Activated T-helper 17 cell treated with anti-CD3 and anti-CD28 coated beads, Interleukin-2, amount 50 U/mL, for 72 hours (primary cell): ENCODE measurements around the gene PUSL1. TPM values are rescaled to one million over a fixed set of nuclear protein-coding genes. Genes with fewer than 3 reads are reported as not detected.

Experiments used
- ATAC-seq: fragments of 150-1000 bp; cut with Tn5 transposase; replicated peaks from 2 replicates; pipeline ENCODE4 v1.10.0; 2021; ENCODE audit warnings: mild to moderate bottlenecking, moderate library complexity
- H3K27ac Mint-ChIP-seq: one replicate; pipeline ENCODE4 v1.8.0; 2022; ENCODE audit warnings: mixed read lengths
- H3K27me3 Mint-ChIP-seq: one replicate; pipeline ENCODE4 v1.8.0; 2022; ENCODE audit warnings: mixed read lengths
- H3K36me3 Mint-ChIP-seq: one replicate; pipeline ENCODE4 v1.8.0; 2022; ENCODE audit warnings: low read depth, mild to moderate bottlenecking, mixed read lengths
- H3K4me1 Mint-ChIP-seq: one replicate; pipeline ENCODE4 v1.8.0; 2022; ENCODE audit warnings: mixed read lengths
- H3K4me3 Mint-ChIP-seq: one replicate; pipeline ENCODE4 v1.8.0; 2022; ENCODE audit warnings: mild to moderate bottlenecking, mixed read lengths
- H3K9me3 Mint-ChIP-seq: one replicate; pipeline ENCODE4 v1.8.0; 2022; ENCODE audit warnings: mixed read lengths
- total RNA-seq, 2 donors: library from RNA; stranded (reverse); gene quantifications; one replicate each; pipeline ENCODE4 v1.2.3, GENCODE V29; 2022

The PUSL1 gene
- total RNA-seq, 2 donors from 2014 or later = 15.9 to 24.0 TPM

GRCh38 chr1:1296070-1297061 lies 12.0 kb upstream of the PUSL1 start:
- Mint-ChIP-seq H3K27ac (no peak overlapping the region), H3K4me1 (no peaks in the 10 kb centered on the region)

GRCh38 chr1:1297802-1298424 lies 10.5 kb upstream of the PUSL1 start:
- Mint-ChIP-seq H3K27ac (no peak overlapping the region), H3K27me3 (no peaks in the 10 kb centered on the region), H3K9me3 (no peaks in the 10 kb centered on the region), H3K4me3 (no peak overlapping the region), H3K4me1 (no peaks in the 10 kb centered on the region), H3K36me3 (no peaks in the 10 kb centered on the region)
- no peak for ATAC-seq

More at GRCh38 chr1:1296070-1297061, 12.0 kb upstream of the PUSL1 start:
- no peak for ATAC-seq
- Mint-ChIP-seq H3K36me3 (no peaks in the 10 kb centered on the region), H3K4me3 (no peak overlapping the region), H3K27me3 (no peaks in the 10 kb centered on the region), H3K9me3 (no peaks in the 10 kb centered on the region)

GRCh38 chr1:1298861-1299685 lies 9.3 kb upstream of the PUSL1 start:
- no peaks in the 10 kb centered on the region for H3K9me3 Mint-ChIP-seq
- ATAC-seq = no peak
- H3K4me1 Mint-ChIP-seq = no peaks in the 10 kb centered on the region
- no peaks in the 10 kb centered on the region for H3K36me3 Mint-ChIP-seq
- H3K27me3 Mint-ChIP-seq = no peaks in the 10 kb centered on the region
- no peak overlapping the region for H3K4me3 Mint-ChIP-seq
- no peak overlapping the region for H3K27ac Mint-ChIP-seq

- H3K27ac Mint-ChIP-seq = no peak overlapping the region
- no peaks in the 10 kb centered on the region for H3K9me3 Mint-ChIP-seq
- ATAC-seq = peak; percentile 49
- no peaks in the 10 kb centered on the region for H3K4me1 Mint-ChIP-seq
- H3K27me3 Mint-ChIP-seq = no peaks in the 10 kb centered on the region
- H3K36me3 Mint-ChIP-seq = no peaks in the 10 kb centered on the region
- H3K4me3 Mint-ChIP-seq = no peak overlapping the region
Measured at GRCh38 chr1:1299686-1300351, 8.6 kb upstream of the PUSL1 start.

- no peak overlapping the region for H3K27ac Mint-ChIP-seq
- no peaks in the 10 kb centered on the region for H3K9me3 Mint-ChIP-seq
- no peak for ATAC-seq
- no peaks in the 10 kb centered on the region for H3K4me1 Mint-ChIP-seq
- no peaks in the 10 kb centered on the region for H3K36me3 Mint-ChIP-seq
- no peak overlapping the region for H3K4me3 Mint-ChIP-seq
- H3K27me3 Mint-ChIP-seq = no peaks in the 10 kb centered on the region
Measured at GRCh38 chr1:1300352-1300739, 8.1 kb upstream of the PUSL1 start.

GRCh38 chr1:1302006-1302430 lies 6.4 kb upstream of the PUSL1 start:
- H3K27ac Mint-ChIP-seq = no peak overlapping the region
- H3K4me1 Mint-ChIP-seq = no peaks in the 10 kb centered on the region
- ATAC-seq = no peak
- no peaks in the 10 kb centered on the region for H3K36me3 Mint-ChIP-seq
- no peaks in the 10 kb centered on the region for H3K27me3 Mint-ChIP-seq
- H3K9me3 Mint-ChIP-seq = no peaks in the 10 kb centered on the region
- H3K4me3 Mint-ChIP-seq = no peak overlapping the region

GRCh38 chr1:1302951-1303509 lies 5.4 kb upstream of the PUSL1 start:
- H3K4me3 Mint-ChIP-seq = no peak overlapping the region
- no peaks in the 10 kb centered on the region for H3K27me3 Mint-ChIP-seq
- ATAC-seq = no peak
- no peak overlapping the region for H3K27ac Mint-ChIP-seq
- H3K9me3 Mint-ChIP-seq = no peaks in the 10 kb centered on the region
- H3K4me1 Mint-ChIP-seq = no peaks in the 10 kb centered on the region
- no peaks in the 10 kb centered on the region for H3K36me3 Mint-ChIP-seq

- H3K36me3 Mint-ChIP-seq = no peaks in the 10 kb centered on the region
- no peak for ATAC-seq
- H3K27ac Mint-ChIP-seq = no peak overlapping the region
- H3K9me3 Mint-ChIP-seq = no peaks in the 10 kb centered on the region
- H3K4me3 Mint-ChIP-seq = no peak overlapping the region
- H3K27me3 Mint-ChIP-seq = no peaks in the 10 kb centered on the region
- H3K4me1 Mint-ChIP-seq = no peaks in the 10 kb centered on the region
Measured at GRCh38 chr1:1303736-1304135, 4.7 kb upstream of the PUSL1 start.

GRCh38 chr1:1304331-1305299 lies 3.8 kb upstream of the PUSL1 start:
- H3K36me3 Mint-ChIP-seq = no peaks in the 10 kb centered on the region
- H3K4me1 Mint-ChIP-seq = no peaks in the 10 kb centered on the region
- no peak for ATAC-seq
- H3K27ac Mint-ChIP-seq = no peak overlapping the region
- H3K9me3 Mint-ChIP-seq = no peaks in the 10 kb centered on the region
- H3K4me3 Mint-ChIP-seq = peak overlapping the region; percentile 86
- H3K27me3 Mint-ChIP-seq = no peaks in the 10 kb centered on the region

GRCh38 chr1:1305300-1306069 lies 2.9 kb upstream of the PUSL1 start:
- H3K4me3 Mint-ChIP-seq = peak overlapping the region; percentile 86
- peak overlapping the region; percentile 84 for H3K27ac Mint-ChIP-seq
- H3K4me1 Mint-ChIP-seq = no peaks in the 10 kb centered on the region
- no peak for ATAC-seq
- H3K9me3 Mint-ChIP-seq = no peaks in the 10 kb centered on the region
- no peaks in the 10 kb centered on the region for H3K36me3 Mint-ChIP-seq
- no peaks in the 10 kb centered on the region for H3K27me3 Mint-ChIP-seq

GRCh38 chr1:1306070-1306660 lies 2.2 kb upstream of the PUSL1 start:
- no peaks in the 10 kb centered on the region for H3K27me3 Mint-ChIP-seq
- H3K4me1 Mint-ChIP-seq = no peaks in the 10 kb centered on the region
- H3K4me3 Mint-ChIP-seq = peak overlapping the region; percentile 86
- peak overlapping the region; percentile 84 for H3K27ac Mint-ChIP-seq
- no peak for ATAC-seq
- H3K9me3 Mint-ChIP-seq = no peaks in the 10 kb centered on the region
- H3K36me3 Mint-ChIP-seq = peaks cover 1% of the 10 kb centered on the region

- Mint-ChIP-seq H3K4me1 (no peaks in the 10 kb centered on the region), H3K27ac (peak overlapping the region; percentile 84), H3K27me3 (no peaks in the 10 kb centered on the region), H3K36me3 (peaks cover 7% of the 10 kb centered on the region), H3K4me3 (peak overlapping the region; percentile 86), H3K9me3 (no peaks in the 10 kb centered on the region)
- no peak for ATAC-seq
Measured at GRCh38 chr1:1306661-1307260, 1.6 kb upstream of the PUSL1 start.
